Pons (tissue), 1 donor: ENCODE data around the gene ACADS.

Experiments used
- DNase-seq: peaks from one replicate; pipeline ENCODE4 v3.0.0-alpha.2; 2016; ENCODE audit warnings: low spot score

The ACADS gene

GRCh38 chr12:120757949-120758348 lies 32.3 kb downstream of the ACADS start:
- DNase-seq: no peak

- no peak for DNase-seq
Measured at GRCh38 chr12:120758798-120759590, 33.4 kb downstream of the ACADS start.

GRCh38 chr12:120759591-120760348 lies 34.1 kb downstream of the ACADS start:
- no peak for DNase-seq

- DNase-seq: no peak
Measured at GRCh38 chr12:120760349-120761254, 35.0 kb downstream of the ACADS start.

GRCh38 chr12:120761519-120761934 lies 35.9 kb downstream of the ACADS start:
- DNase-seq: no peak

GRCh38 chr12:120762086-120762485 lies 36.5 kb downstream of the ACADS start:
- DNase-seq: no peak

GRCh38 chr12:120763250-120763649 lies 37.6 kb downstream of the ACADS start:
- no peak for DNase-seq

- DNase-seq: no peak
Measured at GRCh38 chr12:120764816-120765215, 39.2 kb downstream of the ACADS start.

GRCh38 chr12:120766566-120766965 lies 40.9 kb downstream of the ACADS start:
- no peak for DNase-seq

GRCh38 chr12:120767071-120768024 lies 41.7 kb downstream of the ACADS start:
- DNase-seq: no peak

- no peak for DNase-seq
Measured at GRCh38 chr12:120771097-120771496, 45.5 kb downstream of the ACADS start.

- DNase-seq: no peak
Measured at GRCh38 chr12:120774169-120774916, 48.7 kb downstream of the ACADS start.

GRCh38 chr12:120775862-120776552 lies 50.4 kb downstream of the ACADS start:
- DNase-seq: peak; percentile 83

- no peak for DNase-seq
Measured at GRCh38 chr12:120783197-120783596, 57.6 kb downstream of the ACADS start.

- DNase-seq: no peak
Measured at GRCh38 chr12:120784804-120785203, 59.2 kb downstream of the ACADS start.

GRCh38 chr12:120787889-120788288 lies 62.3 kb downstream of the ACADS start:
- DNase-seq: no peak
